Islet precursor cell (in vitro differentiated cells): ENCODE measurements around the gene NARS2.
A peak's percentile ranks its signal among the peaks of the same experiment; 100 is the strongest.

Experiments
- DNase-seq: peaks from one replicate; pipeline ENCODE4 v3.0.0-alpha.2; 2018

Gene NARS2

DNA sequence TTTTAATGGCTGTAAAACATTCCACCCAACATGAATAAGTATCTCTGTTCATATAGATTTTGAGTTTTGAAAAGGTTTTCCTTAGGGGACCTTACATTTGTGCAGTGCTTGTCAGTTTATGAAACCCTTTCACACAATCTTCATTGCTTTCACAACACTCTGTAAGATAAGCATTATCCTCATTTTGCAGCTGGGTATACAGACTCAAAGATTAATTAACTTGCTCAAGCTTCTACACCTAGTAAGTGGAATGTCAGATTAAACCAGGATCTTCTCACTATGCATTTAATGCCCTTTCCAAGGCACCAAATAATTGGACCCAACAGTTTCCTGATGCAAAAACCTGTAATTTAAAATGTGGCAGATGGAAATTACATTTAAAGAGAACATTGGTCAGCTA, 145.5 kb downstream of the NARS2 start:
- no peak for DNase-seq

GRCh38 chr11:78428773-78429172, 145.9 kb downstream of the NARS2 start:
- DNase-seq: no peak

GRCh38 chr11:78428266-78428636, 146.4 kb downstream of the NARS2 start:
- DNase-seq: no peak

- no peak for DNase-seq
Observed at GRCh38 chr11:78427615-78428265, 146.9 kb downstream of the NARS2 start.

DNA sequence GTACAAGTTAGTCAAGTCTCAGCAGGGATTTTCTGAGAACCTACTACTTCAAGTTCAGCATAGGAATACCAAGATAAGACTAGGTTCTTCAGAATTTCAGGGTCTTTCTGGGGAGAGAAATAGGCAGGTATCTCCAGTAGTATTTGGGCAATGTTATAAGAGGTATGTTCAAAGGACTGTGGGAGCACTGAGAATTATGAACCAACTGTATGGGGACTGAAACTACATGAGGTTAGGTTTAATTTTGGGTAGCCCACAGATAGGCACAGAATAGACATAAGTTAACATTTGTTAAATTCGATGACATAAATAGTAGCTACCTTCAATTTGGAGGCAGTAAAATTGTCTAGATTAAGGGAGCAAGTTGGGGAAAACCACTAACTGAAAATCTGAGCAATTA, 147.8 kb downstream of the NARS2 start:
- no peak for DNase-seq

- DNase-seq: no peak
Observed at GRCh38 chr11:78425399-78426070, 149.1 kb downstream of the NARS2 start.

GRCh38 chr11:78424334-78425270, 150.1 kb downstream of the NARS2 start:
- no peak for DNase-seq

DNA sequence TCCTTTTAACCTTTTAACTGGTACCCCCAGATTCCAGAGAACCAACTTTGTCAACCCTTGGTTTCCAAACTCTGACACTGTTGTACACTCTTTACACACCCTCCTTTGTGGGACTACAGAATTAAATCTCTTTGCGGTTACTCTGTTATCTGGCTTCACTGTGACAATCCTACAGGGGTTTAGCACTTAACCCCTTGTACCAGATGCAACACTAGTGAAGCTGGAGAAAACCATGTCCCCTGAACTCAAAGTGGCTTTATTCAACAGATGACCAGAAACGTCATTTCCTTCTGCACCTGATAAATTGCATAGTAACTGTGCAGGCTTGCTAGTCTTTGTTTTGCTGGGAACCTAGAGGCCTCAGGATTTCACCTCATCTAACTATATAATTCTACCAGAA, 151.4 kb downstream of the NARS2 start:
- no peak for DNase-seq

DNA sequence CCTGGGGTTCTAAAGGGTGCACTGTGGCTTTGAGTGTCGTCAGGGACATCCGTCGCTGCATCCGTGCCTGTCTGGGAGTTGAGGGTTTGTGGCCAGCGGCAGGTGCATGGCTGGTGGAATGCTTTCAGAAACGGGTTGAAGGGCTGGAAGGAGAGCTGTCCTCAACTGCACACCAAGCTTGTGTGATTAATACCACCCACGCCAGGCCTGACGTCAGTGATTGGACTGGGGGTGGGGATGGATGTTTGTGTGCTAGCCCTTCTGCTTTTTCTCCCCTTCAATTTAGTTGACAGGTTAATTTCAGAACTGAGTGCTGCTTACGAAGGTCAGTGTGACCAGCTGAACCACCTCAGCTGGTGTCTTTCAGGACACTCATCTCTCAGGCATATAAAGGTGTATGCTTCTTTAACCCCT, 153.9 kb downstream of the NARS2 start:
- peak; percentile 86 for DNase-seq

GRCh38 chr11:78420255-78420764, 154.4 kb downstream of the NARS2 start:
- DNase-seq: peak; percentile 63

DNA sequence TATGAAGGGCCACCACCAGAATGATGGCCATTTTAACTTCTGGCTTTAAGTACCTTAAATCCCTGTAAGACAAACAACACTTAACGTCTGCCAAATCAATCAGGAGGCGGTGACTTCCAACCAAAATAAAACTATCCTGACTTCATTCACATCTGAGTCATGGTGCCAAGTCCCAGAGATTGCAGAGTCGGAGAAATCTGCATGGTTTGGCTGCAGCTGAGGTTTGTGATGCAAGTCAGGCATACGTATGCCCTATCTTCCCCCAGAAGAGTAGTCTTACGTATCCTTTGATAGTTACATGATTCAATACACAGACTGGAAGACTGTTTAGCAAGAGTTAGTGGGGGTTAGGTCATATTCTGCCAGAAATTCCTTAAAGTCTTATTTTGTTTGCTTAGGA, 155.3 kb downstream of the NARS2 start:
- no peak for DNase-seq

DNA sequence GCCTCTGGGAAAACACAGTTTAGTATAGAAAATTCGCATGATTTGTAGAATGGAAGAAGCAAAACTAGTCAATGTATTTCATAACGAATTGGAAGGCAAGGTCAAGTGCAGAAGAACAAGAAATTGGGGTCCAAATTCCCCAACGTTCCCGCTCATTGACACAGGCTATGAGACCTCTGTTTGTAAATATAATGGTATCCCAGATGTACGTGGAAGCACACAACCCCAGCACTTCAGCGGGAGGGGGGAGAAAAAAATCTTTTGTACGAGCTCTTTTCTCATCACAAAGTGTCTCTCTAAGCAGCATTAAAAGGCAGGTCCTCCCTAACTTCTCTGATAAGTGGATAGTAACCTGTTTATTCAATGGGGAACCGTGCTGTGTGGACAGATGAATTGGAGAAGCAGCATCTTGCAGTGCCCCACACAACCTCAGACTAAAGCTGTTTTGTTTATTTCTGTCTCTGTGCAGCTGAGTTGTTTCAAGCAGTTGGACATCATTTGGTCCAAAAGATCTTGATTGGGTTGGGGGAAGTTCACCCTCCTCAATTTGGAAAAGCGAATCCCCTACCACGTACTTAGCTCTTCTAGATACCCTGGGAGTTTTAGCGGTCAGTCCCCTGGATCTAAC, 156.0 kb downstream of the NARS2 start:
- DNase-seq: no peak

DNA sequence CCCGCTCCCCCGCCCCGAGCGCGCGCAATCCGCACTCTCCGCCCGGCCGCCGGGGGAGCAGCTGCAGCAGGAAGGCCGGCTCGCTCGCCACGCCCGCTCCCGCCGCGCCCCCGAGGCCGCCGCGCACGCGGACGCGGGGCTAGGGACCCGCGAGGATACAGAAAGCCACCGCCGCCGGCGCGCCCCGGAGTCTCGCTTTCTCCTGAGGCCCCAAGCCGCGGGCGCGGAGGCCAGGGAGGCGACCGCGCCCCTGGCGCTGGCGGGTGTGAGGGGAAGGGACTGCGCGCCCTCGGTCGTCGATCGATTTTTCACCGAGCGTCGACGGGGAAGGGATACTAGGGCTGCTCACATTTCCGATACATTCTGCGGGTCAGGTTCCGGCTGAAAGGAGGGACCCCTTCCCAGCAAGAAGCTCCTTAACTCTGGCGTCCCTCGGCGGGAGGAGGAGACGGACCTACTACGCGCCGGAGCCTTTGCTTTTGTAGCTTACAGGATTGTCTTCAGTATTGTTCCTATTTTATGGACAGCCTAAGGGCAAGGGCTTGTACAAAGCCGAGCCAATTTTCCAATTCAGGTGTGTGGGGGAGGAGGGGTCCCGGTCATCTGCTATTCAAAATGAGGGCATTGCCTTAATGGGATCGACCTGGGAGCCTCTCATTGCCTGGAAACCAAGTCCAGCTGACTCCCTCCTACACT, 156.6 kb downstream of the NARS2 start:
- DNase-seq: peak; percentile 92

DNA sequence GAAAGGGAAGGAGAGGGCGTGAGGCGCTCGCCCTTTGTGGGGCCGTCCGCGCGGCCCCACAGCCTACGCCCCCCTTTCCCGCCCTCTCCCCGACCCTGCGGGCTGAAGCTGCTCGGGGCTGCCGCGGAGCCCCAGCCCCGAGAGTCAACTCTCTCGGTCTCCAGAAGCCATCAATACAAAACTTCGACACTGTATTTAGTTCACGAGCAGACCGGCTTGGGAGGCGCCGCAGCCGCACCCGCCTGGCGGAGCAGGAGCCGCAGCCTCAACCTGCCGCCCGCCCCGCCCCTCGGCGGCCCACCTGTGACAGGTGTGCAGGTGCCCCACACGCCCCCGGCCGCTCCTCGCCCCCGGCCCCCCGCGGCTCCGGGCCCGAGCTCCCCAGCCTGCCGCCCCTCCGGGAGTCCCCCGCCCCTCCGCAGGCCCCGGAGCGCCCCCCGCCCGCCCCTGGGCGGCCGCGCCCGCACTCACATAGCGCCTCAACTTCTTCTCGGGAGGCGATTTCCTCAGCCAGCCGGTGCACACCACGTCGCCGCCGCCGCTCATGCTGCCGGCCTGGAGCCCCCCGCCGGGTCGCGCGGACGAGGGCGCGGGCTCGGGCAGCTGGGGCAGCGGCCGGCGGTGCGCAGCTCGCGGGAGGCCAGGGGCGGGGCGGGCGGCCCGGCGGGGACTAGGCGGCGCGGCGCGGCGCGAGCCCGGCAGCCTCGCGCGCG, 157.3 kb downstream of the NARS2 start, which contains the start of gene GAB2:
Gene GAB2, minus strand, starts transcription at position 646 of the 713 bp plus-strand sequence. Its CDS starts 100 bp downstream, at position 546.
- peak; percentile 65 for DNase-seq

- peak; percentile 94 for DNase-seq
Observed at GRCh38 chr11:78416285-78417174, 158.1 kb downstream of the NARS2 start.

DNA sequence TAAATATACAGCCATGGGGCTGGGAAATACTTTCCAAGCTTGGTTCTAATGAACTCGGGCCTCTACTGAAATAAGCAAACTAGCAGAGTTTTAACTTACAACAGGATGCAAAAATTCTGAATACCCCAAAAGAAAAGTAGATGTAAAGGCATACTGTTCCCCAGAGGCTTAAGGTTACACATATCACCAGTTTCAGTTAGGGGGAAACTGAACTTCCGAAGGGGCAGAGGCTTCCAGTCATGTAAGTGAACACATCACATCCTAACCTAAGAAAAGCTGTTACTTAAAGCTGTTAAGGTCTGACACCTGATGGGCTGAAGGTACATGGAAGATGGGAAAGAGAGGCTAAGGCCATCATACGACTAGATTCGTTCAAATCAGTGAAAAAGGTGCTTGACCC, 159.3 kb downstream of the NARS2 start:
- no peak for DNase-seq

- DNase-seq: no peak
Observed at GRCh38 chr11:78414321-78415051, 160.2 kb downstream of the NARS2 start.

GRCh38 chr11:78408619-78409018, 166.0 kb downstream of the NARS2 start:
- DNase-seq: no peak

DNA sequence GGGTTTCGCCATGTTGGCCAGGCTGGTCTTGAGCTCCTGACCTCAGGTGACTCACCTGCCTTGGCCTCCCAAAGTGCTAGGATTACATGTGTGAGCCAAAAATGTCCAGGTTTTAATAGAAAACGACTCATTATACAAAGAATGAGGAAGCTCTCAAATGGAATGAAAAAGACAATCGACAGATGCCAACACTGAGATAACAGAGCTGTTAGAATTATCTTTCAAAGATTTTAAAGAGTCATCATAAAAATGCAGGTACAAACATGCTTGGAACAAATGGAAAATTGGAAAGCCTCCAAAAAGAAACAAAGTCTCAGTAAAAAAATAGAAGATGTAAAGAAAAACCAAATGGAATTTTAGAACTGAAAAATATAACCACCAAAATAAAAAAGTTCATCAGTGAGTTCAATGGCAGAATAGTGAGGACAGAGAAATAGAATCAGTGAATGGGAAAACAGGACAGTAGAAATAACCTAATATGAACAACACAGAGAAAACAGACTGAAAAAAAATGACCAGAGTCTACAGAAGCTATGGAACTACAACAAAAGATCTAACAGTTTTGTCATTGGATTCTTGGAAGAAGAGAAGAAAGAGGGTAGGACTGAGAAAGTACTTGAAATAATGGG, 168.0 kb downstream of the NARS2 start:
- DNase-seq: no peak
